Peyer's patch (tissue), 4 donors: ENCODE measurements around the gene PCSK2. TPM values are rescaled to one million over a fixed set of nuclear protein-coding genes. Genes with fewer than 3 reads are reported as not detected.

Experiments
- DNase-seq, 3 donors: peaks; one replicate each; pipeline ENCODE4 v3.0.0-alpha.2; 2017 to 2019
- H3K27ac ChIP-seq, 4 donors: fragments of 200-600 bp; sonication (generic); one replicate each; pipeline ENCODE4 v1.5.1; 2016 to 2019
- H3K27me3 ChIP-seq, 2 donors: fragments of 200-600 bp; sonication (generic); one replicate each; pipeline ENCODE4 v1.5.1; 2019
- H3K36me3 ChIP-seq, 3 donors: fragments of 200-600 bp; sonication (generic); one replicate each; pipeline ENCODE4 v1.5.1; 2016 to 2019
- H3K4me1 ChIP-seq, 4 donors: fragments of 200-600 bp; sonication (generic); one replicate each; pipeline ENCODE4 v1.5.1; 2016 to 2019
- H3K4me3 ChIP-seq, 4 donors: fragments of 200-600 bp; sonication (generic); 1 replicate in 3 of 4; 2 replicates in 1 of 4; pipeline ENCODE4 v1.5.1; 2016 to 2019; ENCODE audit warnings: mild to moderate bottlenecking in 1 of 4
- H3K9me3 ChIP-seq, 4 donors: fragments of 200-600 bp; sonication (generic); one replicate each; pipeline ENCODE4 v1.5.1; 2016 to 2019; ENCODE audit warnings: mild to moderate bottlenecking in 1 of 4
- CTCF ChIP-seq, 6 experiments: fragments of 450-650 bp in 4 of 6; fragments of 200-600 bp in 2 of 6; sonication (generic) in 1 of 6; IDR thresholded peaks; one replicate each; pipeline ENCODE4 v1.5.1; 2017 to 2019; ENCODE audit warnings: antibody characterized with exemption in 6 of 6, mild to moderate bottlenecking in 3 of 6, moderate library complexity in 1 of 6
- POLR2A ChIP-seq, 2 donors: fragments of 450-650 bp; IDR thresholded peaks; one replicate each; pipeline ENCODE4 v1.5.1; 2017; ENCODE audit warnings: antibody characterized with exemption in 2 of 2, mild to moderate bottlenecking in 2 of 2, moderate library complexity in 2 of 2
- total RNA-seq, 4 donors: library from RNA; depleted of rRNA; stranded (reverse); fragments of >200 nt; gene quantifications; one replicate each; pipeline ENCODE4 v1.1.0, GENCODE V29; 2016

Gene PCSK2
- total RNA-seq, 4 donors from 2014 or later, result 0.18 to 0.80 (median 0.57) TPM; not detected in 1

GRCh38 chr20:17381724-17382123, 154.9 kb downstream of the PCSK2 start:
- Histone ChIP-seq H3K27me3 (no peaks in the 10 kb centered on the region), H3K4me1 (no peaks in the 10 kb centered on the region)

GRCh38 chr20:17385798-17386197, 159.0 kb downstream of the PCSK2 start:
- no peak for DNase-seq
- Histone ChIP-seq H3K4me1 (no peaks in the 10 kb centered on the region), H3K36me3 (no peaks in the 10 kb centered on the region), H3K27ac (no peak overlapping the region), H3K9me3 (no peaks in the 10 kb centered on the region), H3K27me3 (no peaks in the 10 kb centered on the region), H3K4me3 (no peak overlapping the region)
- no peak for TF ChIP-seq CTCF (IDR thresholded peaks at IDR 0.05)

More at GRCh38 chr20:17381724-17382123, 154.9 kb downstream of the PCSK2 start:
- TF ChIP-seq POLR2A (IDR thresholded peaks at IDR 0.05), result no peak
- H3K27ac ChIP-seq, result no peak overlapping the region
- no peaks in the 10 kb centered on the region for H3K9me3 ChIP-seq
- DNase-seq, result no peak
- no peaks in the 10 kb centered on the region for H3K36me3 ChIP-seq
- no peak overlapping the region for H3K4me3 ChIP-seq

GRCh38 chr20:17390655-17391054, 163.8 kb downstream of the PCSK2 start:
- H3K9me3 ChIP-seq, result no peaks in the 10 kb centered on the region
- no peak overlapping the region for H3K27ac ChIP-seq
- H3K36me3 ChIP-seq, result no peaks in the 10 kb centered on the region
- TF ChIP-seq POLR2A (IDR thresholded peaks at IDR 0.05), result no peak
- TF ChIP-seq CTCF (IDR thresholded peaks at IDR 0.05), result no peak
- no peaks in the 10 kb centered on the region for H3K4me1 ChIP-seq
- H3K4me3 ChIP-seq, result no peak overlapping the region
- H3K27me3 ChIP-seq, result no peaks in the 10 kb centered on the region
- no peak for DNase-seq

- no peak for DNase-seq
- Histone ChIP-seq H3K27me3 (no peaks in the 10 kb centered on the region), H3K36me3 (no peaks in the 10 kb centered on the region), H3K9me3 (no peaks in the 10 kb centered on the region), H3K4me1 (no peaks in the 10 kb centered on the region), H3K27ac (no peak overlapping the region), H3K4me3 (no peak overlapping the region)
- TF ChIP-seq CTCF (IDR thresholded peaks at IDR 0.05), result no peak
- no peak for TF ChIP-seq POLR2A (IDR thresholded peaks at IDR 0.05)
Observed at GRCh38 chr20:17391127-17391771, 164.4 kb downstream of the PCSK2 start.

- Histone ChIP-seq H3K36me3 (no peaks in the 10 kb centered on the region), H3K4me3 (no peak overlapping the region), H3K27me3 (no peaks in the 10 kb centered on the region), H3K4me1 (no peaks in the 10 kb centered on the region), H3K27ac (no peak overlapping the region), H3K9me3 (no peaks in the 10 kb centered on the region)
- no peak for TF ChIP-seq CTCF (IDR thresholded peaks at IDR 0.05)
- TF ChIP-seq POLR2A (IDR thresholded peaks at IDR 0.05), result no peak
- DNase-seq, result no peak
Observed at GRCh38 chr20:17394411-17394810, 167.6 kb downstream of the PCSK2 start.

GRCh38 chr20:17395729-17396128, 168.9 kb downstream of the PCSK2 start:
- Histone ChIP-seq H3K9me3 (no peaks in the 10 kb centered on the region), H3K4me1 (no peaks in the 10 kb centered on the region), H3K4me3 (no peak overlapping the region), H3K27ac (no peak overlapping the region), H3K36me3 (no peaks in the 10 kb centered on the region), H3K27me3 (no peaks in the 10 kb centered on the region)
- DNase-seq, result no peak
- TF ChIP-seq CTCF (IDR thresholded peaks at IDR 0.05), result no peak
- no peak for TF ChIP-seq POLR2A (IDR thresholded peaks at IDR 0.05)
